GM21529 (cell line): ENCODE measurements around the gene PRKG1.

ENCODE experiments used
- ATAC-seq: cut with Tn5 transposase; IDR thresholded peaks from one replicate; pipeline ENCODE4 v1.9.1; 2021; ENCODE audit not compliant: unreplicated experiment

Gene PRKG1

GRCh38 chr10:51215951-51216834, 141.9 kb downstream of the PRKG1 start:
- ATAC-seq = no peak

- ATAC-seq = no peak
Observed at GRCh38 chr10:51217505-51217904, 143.2 kb downstream of the PRKG1 start.

- no peak for ATAC-seq
Observed at GRCh38 chr10:51224671-51225161, 150.4 kb downstream of the PRKG1 start.

- ATAC-seq = no peak
Observed at GRCh38 chr10:51227897-51228713, 153.8 kb downstream of the PRKG1 start.

GRCh38 chr10:51228714-51229100, 154.4 kb downstream of the PRKG1 start:
- no peak for ATAC-seq

GRCh38 chr10:51230887-51231585, 156.7 kb downstream of the PRKG1 start:
- no peak for ATAC-seq

- ATAC-seq = no peak
Observed at GRCh38 chr10:51231754-51232153, 157.5 kb downstream of the PRKG1 start.

- no peak for ATAC-seq
Observed at GRCh38 chr10:51233337-51234100, 159.2 kb downstream of the PRKG1 start.

- no peak for ATAC-seq
Observed at GRCh38 chr10:51235865-51236264, 161.6 kb downstream of the PRKG1 start.

GRCh38 chr10:51239006-51239405, 164.7 kb downstream of the PRKG1 start:
- ATAC-seq = no peak

- no peak for ATAC-seq
Observed at GRCh38 chr10:51241461-51241860, 167.2 kb downstream of the PRKG1 start.

GRCh38 chr10:51242393-51242792, 168.1 kb downstream of the PRKG1 start:
- ATAC-seq = no peak

GRCh38 chr10:51244309-51244708, 170.0 kb downstream of the PRKG1 start:
- no peak for ATAC-seq

- no peak for ATAC-seq
Observed at GRCh38 chr10:51244748-51245490, 170.6 kb downstream of the PRKG1 start.

- no peak for ATAC-seq
Observed at GRCh38 chr10:51246156-51246555, 171.9 kb downstream of the PRKG1 start.

- ATAC-seq = no peak
Observed at GRCh38 chr10:51250278-51250920, 176.1 kb downstream of the PRKG1 start.

- no peak for ATAC-seq
Observed at GRCh38 chr10:51251110-51251509, 176.8 kb downstream of the PRKG1 start.

- no peak for ATAC-seq
Observed at GRCh38 chr10:51255381-51255780, 181.1 kb downstream of the PRKG1 start.

GRCh38 chr10:51257511-51258248, 183.4 kb downstream of the PRKG1 start:
- ATAC-seq = no peak
